GM19468 (cell line): Measurements from ENCODE around the gene PPP1R13B.

Source experiments
- ATAC-seq: cut with Tn5 transposase; IDR thresholded peaks from one replicate; pipeline ENCODE4 v1.9.1; 2021; ENCODE audit warnings: mild to moderate bottlenecking, moderate library complexity, moderate number of reproducible peaks; ENCODE audit not compliant: unreplicated experiment; ENCODE audit errors: extremely low read depth

PPP1R13B gene

DNA sequence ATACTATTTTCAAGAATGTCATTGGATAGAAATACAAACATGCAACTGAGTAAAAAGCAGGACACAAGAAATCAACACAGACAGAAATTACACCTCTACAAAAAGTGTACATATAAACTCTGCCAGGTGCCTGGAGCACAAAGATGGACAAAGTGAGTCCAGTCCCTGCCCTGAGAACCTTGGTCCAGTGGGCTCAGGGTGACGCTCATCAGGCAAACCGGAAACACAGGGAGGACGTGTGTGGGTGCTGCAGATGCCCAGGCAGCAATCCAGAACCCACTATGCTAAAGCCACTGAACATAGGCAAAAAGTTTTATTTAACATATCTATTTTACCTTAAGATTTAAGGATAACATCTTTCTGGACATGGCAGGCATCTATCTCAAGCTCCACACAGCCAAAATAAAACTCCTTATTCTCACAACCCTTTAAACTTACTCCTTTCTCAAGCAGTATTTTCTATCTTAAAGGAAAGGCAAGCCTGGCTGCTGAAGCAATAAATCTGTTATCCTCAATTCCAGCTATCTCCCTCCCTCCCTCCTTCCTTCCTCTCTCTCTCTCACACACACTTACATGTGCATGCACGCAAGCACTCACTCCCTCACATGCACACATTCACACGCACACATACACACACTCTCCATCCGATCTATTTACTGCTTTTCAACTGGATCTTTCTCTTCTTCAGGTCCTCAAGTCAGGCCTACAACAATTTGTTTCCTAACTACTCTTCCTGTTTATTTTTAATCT is 10.2 kb downstream of the PPP1R13B start:
- no peak for ATAC-seq

DNA sequence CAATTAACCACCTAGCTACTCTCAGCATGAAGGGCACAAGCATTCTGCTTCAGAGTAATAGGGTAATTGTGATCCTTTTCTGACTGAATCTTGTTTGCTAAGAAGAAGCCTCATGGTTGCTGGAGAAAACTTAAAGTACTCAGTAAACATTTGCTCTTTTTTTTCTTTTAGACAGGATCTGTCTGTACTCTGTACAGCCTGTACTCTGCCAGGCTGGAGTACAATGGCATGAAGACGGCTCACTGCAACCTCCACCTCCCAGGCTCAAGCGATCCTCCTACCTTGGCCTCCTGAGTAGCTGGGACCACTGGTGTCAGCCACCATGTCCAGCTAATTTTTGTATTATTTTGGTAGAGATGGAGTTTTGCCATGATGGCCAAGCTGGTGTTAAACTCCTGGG is 12.4 kb downstream of the PPP1R13B start:
- no peak for ATAC-seq

DNA sequence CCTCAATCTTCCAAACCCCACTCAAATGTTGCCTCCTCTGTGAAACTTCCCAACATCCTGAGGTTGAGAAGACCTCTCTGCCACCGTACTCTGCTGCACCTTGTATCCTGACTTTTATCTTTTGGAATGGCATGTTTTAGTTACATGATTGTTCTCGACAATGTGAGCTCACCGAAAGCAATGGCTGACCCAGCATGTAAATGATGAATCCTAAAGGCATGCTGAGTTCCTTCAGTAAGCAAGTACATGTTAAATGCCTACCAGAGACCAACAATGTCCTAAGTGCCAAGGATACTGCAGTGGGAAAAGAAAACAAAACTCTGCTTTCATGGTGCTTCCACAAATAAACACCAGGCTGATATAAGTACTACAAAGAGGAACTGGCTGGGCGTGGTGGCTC is 13.7 kb downstream of the PPP1R13B start:
- no peak for ATAC-seq

DNA sequence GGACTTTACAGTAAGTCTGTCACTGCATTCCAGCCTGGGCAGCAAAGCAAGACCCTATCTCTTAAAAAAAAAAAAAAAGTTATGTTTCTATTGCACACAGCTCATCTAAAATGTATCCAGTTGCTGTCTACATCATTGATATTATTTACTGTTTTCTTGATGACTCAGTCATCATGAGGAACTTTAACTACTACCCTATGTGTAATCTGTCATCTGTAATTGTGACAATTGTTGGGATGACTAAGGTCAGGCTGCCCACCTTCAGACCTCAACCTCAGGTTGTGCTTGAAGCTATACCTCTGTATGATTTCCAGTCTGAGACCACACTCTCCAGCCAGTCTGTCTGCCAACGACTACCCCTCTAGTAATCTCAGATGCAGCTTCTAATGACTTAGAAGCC is 15.3 kb downstream of the PPP1R13B start:
- ATAC-seq = no peak

DNA sequence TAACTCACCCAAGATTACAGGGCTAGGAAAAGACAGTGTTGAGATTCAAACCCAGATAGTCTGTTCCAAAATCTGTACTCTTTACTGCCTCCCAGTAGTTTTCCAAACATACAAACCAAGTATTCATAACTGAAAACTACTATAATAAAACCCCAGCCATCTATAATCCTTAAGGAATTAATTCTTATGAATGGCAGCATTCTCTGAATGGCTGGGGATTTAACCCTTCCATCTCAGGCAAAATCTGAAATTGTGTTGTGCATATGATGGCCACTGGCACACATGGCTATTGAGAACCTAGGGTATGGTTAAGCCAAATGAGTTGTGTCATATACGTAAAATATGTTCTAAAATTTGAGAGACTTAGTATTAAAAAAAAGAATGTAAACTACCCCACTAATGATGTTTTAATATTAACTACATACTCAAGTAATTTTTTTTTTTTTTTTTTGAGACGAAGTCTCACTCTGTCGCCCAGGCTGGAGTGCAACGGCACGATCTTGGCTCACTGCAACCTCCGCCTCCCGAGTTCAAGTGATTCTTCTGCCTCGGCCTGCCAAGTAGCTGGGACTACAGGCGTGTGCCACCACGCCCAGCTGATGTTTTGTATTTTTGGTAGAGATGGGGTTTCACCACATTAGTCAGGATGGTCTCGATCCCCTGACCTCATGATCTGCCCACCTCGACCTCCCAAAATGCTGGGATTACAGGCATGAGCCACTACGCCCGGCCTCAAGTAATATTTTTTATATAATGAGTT is 16.7 kb downstream of the PPP1R13B start:
- ATAC-seq = no peak

DNA sequence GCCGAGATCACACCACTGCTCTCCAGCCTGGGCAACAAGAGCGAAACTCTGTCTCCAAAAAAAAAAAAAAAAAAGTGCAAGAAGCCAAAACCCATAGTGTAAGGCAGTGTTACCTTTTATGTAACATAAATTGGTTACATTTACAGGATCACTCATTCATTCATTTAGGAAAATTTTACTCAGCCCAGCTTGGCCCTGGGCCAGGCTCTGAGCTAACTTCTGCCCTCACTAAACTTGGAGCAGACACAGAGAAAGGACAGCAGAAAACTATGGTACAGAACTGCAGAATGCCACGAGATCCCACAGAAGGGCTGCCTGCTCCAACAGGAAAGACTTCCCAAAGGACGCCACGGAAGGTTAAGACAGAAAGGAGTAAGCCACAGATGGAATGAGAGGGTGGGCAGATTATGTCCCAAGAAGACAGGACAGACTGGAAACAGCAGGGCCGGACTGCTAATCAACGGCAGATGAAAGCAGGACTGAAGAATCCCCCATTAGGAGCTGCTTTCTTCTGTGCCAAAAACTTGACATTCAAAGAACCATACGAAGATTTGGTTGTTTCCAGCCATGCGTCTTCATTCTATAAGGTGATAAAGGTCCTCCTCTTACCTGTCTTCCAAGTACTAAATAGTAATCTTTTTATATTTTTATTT is 18.9 kb downstream of the PPP1R13B start:
- no peak for ATAC-seq

DNA sequence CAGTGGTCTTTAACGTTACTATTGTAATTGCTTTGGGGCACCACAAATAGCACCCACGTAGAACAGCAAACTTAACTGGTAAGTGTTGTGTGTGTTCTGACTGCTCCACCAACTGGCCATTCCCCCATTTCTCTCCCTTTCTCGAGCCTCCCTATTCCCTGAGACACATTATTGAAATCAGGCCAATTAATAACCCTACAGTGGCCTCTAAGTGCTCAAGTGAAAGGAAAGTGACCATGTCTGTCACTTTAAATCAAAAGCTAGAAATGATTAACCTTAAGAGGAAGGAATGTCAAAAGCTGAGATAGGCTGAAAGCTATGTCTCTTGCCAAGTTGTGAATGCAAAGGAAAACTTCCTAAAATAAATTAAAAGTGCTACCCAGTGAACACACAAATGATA is 22.3 kb downstream of the PPP1R13B start:
- ATAC-seq = no peak

DNA sequence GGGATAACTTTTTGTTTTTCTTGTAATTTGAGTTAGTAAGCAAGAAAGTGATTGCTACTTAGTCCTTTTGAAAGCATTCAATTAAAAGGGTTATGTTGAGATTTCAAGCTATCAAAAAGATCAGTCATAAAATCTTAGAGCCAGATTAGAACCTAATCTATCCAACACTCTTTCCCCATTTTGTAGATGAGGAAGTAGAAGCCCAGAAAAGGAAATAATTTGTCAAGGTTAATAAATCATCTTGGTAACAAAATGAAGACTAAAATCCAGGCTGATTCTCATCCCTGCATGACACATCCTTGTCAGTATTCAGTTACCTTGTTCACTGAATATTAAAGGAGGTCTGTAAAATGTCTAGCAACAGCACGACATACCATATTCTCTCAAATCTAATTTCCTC is 26.5 kb downstream of the PPP1R13B start:
- ATAC-seq = no peak

DNA sequence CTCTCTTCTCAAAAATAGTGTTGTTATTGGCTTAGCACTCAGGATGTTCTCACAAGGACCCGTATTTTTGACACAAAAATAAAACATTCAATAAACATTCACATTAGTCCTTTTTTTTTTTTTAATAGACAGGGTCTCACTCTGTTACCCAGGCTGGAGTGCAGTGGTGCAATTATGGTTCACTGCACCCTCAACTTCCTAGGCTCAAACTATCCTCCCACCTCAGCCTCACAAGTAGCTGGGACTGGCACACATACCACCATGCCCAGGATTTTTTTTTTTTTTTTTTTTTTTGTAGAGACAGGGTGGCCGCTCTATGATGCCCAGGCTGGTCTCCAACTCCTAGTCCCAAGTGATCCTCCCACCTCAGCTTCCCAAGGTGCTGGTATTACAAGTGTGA is 27.0 kb downstream of the PPP1R13B start:
- no peak for ATAC-seq

DNA sequence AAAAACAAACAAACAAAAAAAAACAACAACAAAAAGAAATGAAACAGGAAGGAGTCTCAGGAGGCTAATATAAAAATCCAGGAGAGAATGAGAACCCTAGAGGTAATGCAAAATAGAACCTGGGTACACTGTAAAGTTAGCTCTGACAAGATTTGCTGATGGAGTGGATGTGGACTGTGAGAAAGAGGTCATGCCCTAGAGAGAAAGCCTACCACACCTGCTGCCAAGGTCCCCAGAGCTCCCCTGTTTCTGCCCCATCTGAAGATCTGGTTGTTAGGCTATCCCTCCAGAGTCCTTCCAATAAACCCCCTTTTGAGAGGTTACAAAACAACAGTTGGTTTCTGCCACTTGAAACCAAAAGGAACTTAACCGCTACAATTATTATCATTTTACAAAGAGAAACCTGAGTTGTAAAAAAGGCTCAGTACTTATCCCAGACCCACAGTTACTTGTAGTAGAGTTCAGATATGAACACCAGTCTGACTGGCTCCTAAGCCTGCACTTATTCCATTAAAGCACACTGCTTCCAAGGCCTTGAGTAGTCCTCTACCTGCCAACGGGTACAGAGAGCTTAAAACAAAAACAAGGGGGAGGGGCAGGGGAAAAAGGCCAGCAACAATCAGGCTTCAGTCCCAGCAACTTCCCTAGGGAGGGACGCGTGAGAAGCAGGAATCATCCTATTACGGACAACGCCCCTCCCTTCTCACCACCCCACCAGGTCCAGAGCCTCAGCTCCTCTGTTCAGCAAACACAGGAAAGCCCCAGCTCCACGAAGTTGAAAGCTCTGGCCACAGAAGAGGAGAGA is 27.7 kb downstream of the PPP1R13B start:
- ATAC-seq = no peak

DNA sequence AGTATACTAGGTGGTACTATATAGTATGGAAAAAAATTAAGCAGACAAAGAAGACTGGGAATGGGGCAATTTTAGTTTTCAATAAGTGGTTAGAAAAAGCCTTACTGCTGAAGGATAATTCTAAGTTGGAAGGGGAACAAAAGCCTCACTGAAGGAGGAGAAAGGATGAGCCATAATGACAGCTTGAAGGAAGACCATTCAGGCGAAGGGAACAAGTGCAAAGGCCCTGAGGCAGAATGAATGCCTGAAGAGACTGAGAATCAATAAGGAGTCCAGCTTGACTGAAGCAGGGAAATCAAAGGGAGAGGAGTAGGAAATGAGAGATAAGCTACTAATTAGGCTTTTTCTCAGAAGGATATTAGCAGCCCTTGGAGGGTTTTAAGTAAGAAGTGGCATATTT is 28.5 kb downstream of the PPP1R13B start:
- no peak for ATAC-seq

DNA sequence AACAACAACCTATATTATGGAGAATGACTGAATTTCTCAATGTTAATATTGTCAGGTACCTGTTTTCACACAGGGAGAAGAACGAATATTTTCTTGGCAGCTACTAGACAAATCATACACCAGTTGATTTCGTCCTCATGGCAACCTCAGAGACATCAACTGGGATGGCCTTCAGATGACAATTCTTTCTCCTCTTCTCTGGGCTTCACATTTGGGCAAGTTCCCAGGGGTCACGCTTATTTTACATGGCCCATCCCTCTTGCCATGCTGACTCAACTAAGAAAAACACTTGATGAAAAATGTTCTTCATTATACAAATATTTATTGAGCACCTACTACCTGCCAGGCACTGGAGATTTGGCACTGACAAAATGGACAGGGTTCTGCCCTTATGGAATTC is 29.0 kb downstream of the PPP1R13B start:
- ATAC-seq = no peak

DNA sequence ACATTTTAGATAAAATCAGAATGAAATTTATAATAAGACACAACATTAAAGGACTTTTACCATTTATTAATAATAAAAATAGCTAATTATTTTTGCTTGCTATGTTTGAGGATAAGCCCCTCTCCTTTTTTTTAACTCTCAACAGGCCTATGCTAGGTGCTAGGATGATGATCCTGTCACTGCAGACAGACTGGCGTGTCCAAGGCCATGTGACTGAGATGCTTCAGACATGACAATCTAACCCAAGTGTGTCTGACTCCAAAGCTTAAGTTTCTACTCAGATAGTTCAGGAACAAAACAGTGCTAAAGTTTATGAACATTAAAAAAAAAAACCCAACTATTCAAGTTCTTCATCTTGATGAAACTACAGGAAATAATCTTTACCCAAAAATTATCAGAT is 29.8 kb downstream of the PPP1R13B start:
- no peak for ATAC-seq

DNA sequence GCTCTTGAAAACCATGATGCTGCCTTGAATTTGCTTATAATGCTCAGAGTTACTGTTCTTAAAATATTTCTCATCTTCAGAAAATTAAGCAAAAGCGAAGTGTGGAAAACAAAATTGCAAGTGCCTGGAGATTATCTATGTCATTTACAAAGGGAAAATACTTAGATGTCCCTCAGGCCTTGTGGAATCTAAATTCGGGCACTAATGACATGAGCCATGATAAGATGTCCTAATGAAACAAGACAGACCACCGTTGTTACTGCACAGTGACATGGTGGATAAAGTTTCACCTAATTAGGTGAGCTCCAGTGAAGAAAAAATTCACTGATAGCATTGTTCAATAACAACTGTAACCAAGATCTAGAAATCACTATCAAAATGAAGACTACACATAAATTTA is 30.4 kb downstream of the PPP1R13B start:
- ATAC-seq = no peak

DNA sequence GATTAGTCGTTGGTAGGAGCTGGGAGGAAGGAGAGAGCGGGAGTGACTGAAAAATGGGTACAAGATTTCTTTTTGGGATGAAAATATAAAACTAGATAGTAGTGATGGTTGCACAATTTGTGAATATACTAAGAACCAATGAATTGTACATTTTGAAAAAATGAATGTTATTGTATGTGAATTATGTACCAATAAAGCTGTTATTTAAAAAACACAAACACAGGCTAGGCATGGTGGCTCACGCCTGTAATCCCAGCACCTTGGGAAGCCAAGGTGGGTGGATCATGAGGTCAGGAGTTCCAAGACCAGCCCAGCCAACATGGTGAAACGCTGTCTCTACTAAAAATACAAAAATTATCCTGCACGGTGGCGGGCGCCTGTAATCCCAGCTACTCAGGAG is 32.1 kb downstream of the PPP1R13B start:
- no peak for ATAC-seq

DNA sequence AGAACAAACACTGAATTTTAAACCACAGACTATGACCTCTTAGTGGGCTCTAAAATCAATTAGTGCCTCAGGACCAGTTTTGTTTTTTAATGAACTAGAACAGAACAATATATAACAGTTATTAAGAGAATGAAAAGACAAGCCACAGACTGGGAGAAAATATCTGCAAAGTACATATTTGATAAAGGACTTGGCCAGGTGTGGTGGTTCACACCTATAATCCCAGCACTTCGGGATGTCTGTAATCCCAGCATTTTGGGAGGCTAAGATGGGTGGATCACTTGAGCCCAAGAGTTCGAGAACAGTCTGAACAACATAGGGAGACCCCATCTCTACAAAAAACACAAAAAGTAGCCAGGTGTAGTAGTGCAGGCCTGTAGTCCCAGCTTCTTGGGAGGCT is 36.2 kb downstream of the PPP1R13B start:
- no peak for ATAC-seq

DNA sequence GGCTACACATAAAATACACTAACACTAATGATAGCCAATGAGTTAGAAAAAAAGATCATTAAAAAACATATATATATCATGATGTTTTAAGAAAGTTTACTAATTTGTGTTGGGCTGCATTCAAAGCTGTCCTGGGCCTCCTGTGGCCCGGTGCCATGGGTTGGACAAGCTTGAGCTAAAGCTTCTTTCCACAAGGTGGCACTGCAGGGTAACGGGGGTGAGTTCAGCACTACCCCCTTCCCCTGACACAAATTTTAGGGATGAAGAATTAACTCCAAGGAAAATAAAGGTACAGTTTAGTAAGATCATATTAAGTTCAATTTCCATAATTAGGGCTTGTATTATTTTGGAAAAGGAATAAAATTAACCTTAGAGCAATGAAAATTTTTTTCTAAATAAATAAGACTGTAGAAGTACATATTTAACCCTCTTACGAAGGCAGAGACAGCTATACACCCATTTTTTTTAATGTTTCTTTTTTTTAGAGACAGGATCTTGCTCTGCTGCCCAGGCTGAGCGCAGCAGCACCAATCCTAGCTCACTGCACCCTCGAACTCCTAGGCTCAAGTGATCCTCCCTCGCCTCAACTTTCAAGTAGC is 38.9 kb downstream of the PPP1R13B start:
- ATAC-seq = no peak

DNA sequence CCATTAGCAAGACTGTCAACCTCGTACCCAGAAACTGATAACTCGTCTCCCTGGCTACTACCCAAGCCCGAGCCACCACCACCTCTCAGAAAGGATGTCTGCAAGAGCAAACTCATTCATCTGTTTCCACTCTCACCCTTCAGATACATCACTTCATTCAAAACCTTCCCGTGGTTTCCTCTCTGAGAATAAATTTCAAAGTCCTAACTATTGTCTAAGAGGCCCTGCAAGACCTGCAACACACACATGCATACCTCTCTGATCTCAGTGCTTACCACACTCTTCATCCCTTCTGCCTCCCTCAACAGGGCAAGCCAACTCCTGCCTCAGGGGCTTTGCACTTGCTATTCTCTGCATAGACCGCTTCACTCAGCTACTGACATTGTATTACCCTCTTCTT is 40.6 kb downstream of the PPP1R13B start:
- no peak for ATAC-seq

DNA sequence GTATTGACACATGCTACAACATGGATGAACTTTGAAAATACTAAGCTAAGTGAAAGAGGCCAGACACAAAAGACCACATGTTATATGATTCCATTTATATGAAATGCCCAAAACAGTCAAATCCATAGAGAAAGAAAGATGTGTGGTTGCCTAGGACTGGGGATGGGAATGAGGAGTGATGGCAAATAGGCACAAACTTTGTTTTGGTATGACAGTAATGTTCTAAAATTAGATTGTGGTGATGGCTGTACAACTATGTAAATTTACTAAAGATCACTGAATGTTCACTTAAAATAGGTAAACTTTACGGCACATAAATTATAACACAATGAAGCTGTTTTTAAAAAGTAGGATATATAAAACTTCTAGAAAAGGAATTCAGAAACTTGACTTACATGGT is 41.7 kb downstream of the PPP1R13B start:
- no peak for ATAC-seq

DNA sequence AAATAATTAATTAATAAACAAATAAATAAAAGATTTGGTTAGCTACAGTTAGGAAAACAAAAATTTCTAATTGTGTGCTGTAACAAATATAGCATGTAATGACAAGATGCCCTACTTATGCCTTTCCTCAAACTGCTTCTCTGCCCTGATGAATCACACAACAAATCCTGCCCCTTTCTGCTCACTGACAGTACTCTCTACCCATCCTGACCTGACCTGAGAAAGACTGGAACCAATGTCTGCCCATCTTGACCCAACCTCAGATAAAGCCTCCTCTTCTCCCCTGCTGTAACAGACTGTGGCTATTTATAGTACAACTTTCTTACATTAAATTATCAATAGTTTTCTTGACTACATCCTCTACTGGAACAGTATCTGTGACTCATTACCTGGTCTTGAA is 43.7 kb downstream of the PPP1R13B start:
- no peak for ATAC-seq
